Uterus (tissue), 2 donors: ENCODE data around the gene CCDC149.

Experiments used
- POLR2A ChIP-seq, 2 donors: fragments of 450-650 bp; IDR thresholded peaks; one replicate each; pipeline ENCODE4 v1.6.1; 2016; ENCODE audit warnings: antibody characterized with exemption in 2 of 2, mild to moderate bottlenecking in 1 of 2, moderate library complexity in 1 of 2
- TF ChIP-seq, protein P1 (sequence below), 4 experiments: fragments of 200-600 bp in 2 of 4; fragments of 450-650 bp in 2 of 4; sonication (generic) in 2 of 4; IDR thresholded peaks; one replicate each; pipeline ENCODE4 v1.5.1; 2016 to 2019; ENCODE audit warnings: antibody characterized with exemption in 4 of 4, mild to moderate bottlenecking in 2 of 4, moderate library complexity in 1 of 4

DNA sequence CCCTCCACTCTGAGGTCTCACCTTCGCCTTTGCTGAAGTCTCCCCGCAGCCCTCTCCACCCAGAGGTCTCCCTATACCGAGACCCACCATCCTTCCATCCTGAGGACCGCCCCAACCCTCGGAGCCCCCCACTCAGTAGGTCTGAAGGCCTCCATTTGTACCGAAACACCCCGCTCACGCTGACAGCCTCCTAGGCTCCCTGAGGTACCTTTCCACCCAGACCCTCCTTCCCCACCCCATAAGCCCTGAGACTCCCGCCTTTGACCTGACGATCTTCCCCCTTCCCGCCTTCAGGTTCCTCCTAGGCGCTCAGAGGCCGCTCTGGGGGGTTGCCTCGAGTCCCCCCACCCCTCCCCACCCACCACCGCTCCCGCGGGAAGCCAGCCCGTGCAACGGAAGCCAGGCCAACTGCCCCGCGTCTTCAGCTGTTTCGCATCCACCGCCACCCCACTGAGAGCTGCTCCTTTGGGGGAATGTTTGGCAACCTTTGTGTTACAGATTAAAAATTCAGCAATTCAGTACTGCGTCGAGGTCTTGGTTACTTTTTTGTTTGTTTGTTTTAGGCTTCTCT is 112.4 kb downstream of the CCDC149 start:
- TF ChIP-seq POLR2A (IDR thresholded peaks at IDR 0.05) = no peak
- TF ChIP-seq, protein P1, sequence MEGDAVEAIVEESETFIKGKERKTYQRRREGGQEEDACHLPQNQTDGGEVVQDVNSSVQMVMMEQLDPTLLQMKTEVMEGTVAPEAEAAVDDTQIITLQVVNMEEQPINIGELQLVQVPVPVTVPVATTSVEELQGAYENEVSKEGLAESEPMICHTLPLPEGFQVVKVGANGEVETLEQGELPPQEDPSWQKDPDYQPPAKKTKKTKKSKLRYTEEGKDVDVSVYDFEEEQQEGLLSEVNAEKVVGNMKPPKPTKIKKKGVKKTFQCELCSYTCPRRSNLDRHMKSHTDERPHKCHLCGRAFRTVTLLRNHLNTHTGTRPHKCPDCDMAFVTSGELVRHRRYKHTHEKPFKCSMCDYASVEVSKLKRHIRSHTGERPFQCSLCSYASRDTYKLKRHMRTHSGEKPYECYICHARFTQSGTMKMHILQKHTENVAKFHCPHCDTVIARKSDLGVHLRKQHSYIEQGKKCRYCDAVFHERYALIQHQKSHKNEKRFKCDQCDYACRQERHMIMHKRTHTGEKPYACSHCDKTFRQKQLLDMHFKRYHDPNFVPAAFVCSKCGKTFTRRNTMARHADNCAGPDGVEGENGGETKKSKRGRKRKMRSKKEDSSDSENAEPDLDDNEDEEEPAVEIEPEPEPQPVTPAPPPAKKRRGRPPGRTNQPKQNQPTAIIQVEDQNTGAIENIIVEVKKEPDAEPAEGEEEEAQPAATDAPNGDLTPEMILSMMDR (IDR thresholded peaks at IDR 0.05) = no peak
